HEK293 (cell line): ENCODE data around the gene CORO1C.

Experiments
- CTCF ChIA-PET: fragments of 350-600 bp; formaldehyde crosslinking; extraction: SDS; loops from one replicate; lab custom pipeline; 2021; ENCODE audit warnings: antibody characterized with exemption; lab: Yijun Ruan, JAX
- POLR2A ChIA-PET: fragments of 300-600 bp; formaldehyde crosslinking; extraction: SDS; loops from one replicate; lab custom pipeline; 2020; ENCODE audit warnings: antibody characterized with exemption, inconsistent platforms; lab: Yijun Ruan, JAX
- H3K27ac ChIP-seq: fragments of 200-500 bp; sonication (Bioruptor generic); 2 replicates; pipeline ENCODE4 v1.5.1; 2014; ENCODE audit warnings: low read depth, low read length, control low read depth, inconsistent platforms; ENCODE audit errors: extremely low read depth
- H3K36me3 ChIP-seq, 2 experiments: fragments of 200-500 bp in 1 of 2; sonication (Bioruptor generic) in 1 of 2; 1 replicate in 1 of 2; 2 replicates in 1 of 2; pipeline ENCODE4 v1.5.1; 2014 to 2017; ENCODE audit warnings: inconsistent platforms in 2 of 2, low read length in 2 of 2; ENCODE audit not compliant: control insufficient read depth in 2 of 2, insufficient read depth in 1 of 2
- H3K4me1 ChIP-seq: fragments of 200-500 bp; sonication (Bioruptor generic); 2 replicates; pipeline ENCODE4 v1.5.1; 2014; ENCODE audit warnings: mild to moderate bottlenecking, low read length, inconsistent platforms; ENCODE audit not compliant: control insufficient read depth, insufficient read depth
- H3K4me3 ChIP-seq: 2 replicates; pipeline ENCODE4 v1.5.1; 2011; ENCODE audit warnings: low read depth, mild to moderate bottlenecking, control low read depth, low read length, moderate library complexity
- H3K9me3 ChIP-seq: fragments of 200-500 bp; sonication (Bioruptor generic); 2 replicates; pipeline ENCODE4 v1.5.1; 2014; ENCODE audit warnings: low read depth, low read length, inconsistent platforms; ENCODE audit not compliant: control insufficient read depth, insufficient read depth
- AEBP2 ChIP-seq: fragments of 450-650 bp; formaldehyde crosslinking; IDR thresholded peaks from 2 replicates; pipeline ENCODE4 v1.5.1; 2016; ENCODE audit warnings: missing biosample characterization, missing genetic modification characterization, borderline replicate concordance
- EGR2 ChIP-seq: fragments of 450-650 bp; formaldehyde crosslinking; IDR thresholded peaks from 2 replicates; pipeline ENCODE4 v1.5.1; 2016; ENCODE audit warnings: low read depth, missing biosample characterization, missing genetic modification characterization
- IKZF3 ChIP-seq: fragments of 450-650 bp; IDR thresholded peaks from 2 replicates; pipeline ENCODE4 v1.5.0; 2018; ENCODE audit warnings: missing biosample characterization, mild to moderate bottlenecking, missing genetic modification characterization, moderate library complexity
- KLF9 ChIP-seq: fragments of 450-650 bp; formaldehyde crosslinking; IDR thresholded peaks from 2 replicates; pipeline ENCODE4 v1.5.1; 2016; ENCODE audit warnings: missing biosample characterization, missing genetic modification characterization, low read depth
- YY2 ChIP-seq: fragments of 450-650 bp; formaldehyde crosslinking; IDR thresholded peaks from 2 replicates; pipeline ENCODE4 v1.5.1; 2016; ENCODE audit warnings: missing biosample characterization, missing genetic modification characterization
- ZBTB48 ChIP-seq: fragments of 450-650 bp; formaldehyde crosslinking; IDR thresholded peaks from 2 replicates; pipeline ENCODE4 v1.5.1; 2016; ENCODE audit warnings: missing biosample characterization, missing genetic modification characterization
- ZFHX2 ChIP-seq: fragments of 450-650 bp; formaldehyde crosslinking; conservative IDR thresholded peaks from 2 replicates; pipeline ENCODE4 v1.5.1; 2016; ENCODE audit warnings: missing biosample characterization, missing genetic modification characterization
- ZNF221 ChIP-seq: fragments of 450-650 bp; formaldehyde crosslinking; IDR thresholded peaks from 2 replicates; pipeline ENCODE4 v1.5.1; 2017; ENCODE audit warnings: missing biosample characterization, missing genetic modification characterization, borderline replicate concordance
- ZNF530 ChIP-seq: fragments of 450-650 bp; formaldehyde crosslinking; IDR thresholded peaks from 2 replicates; pipeline ENCODE4 v1.5.1; 2016; ENCODE audit warnings: low read depth, missing biosample characterization, missing genetic modification characterization
- ZNF621 ChIP-seq: fragments of 450-650 bp; formaldehyde crosslinking; IDR thresholded peaks from 2 replicates; pipeline ENCODE4 v1.5.1; 2017; ENCODE audit warnings: missing biosample characterization, missing genetic modification characterization
- ZNF623 ChIP-seq: fragments of 450-650 bp; formaldehyde crosslinking; IDR thresholded peaks from 2 replicates; pipeline ENCODE4 v1.5.1; 2016; ENCODE audit warnings: missing biosample characterization, missing genetic modification characterization
- ZNF664 ChIP-seq: fragments of 450-650 bp; formaldehyde crosslinking; IDR thresholded peaks from 2 replicates; pipeline ENCODE4 v1.5.1; 2016; ENCODE audit warnings: missing biosample characterization, missing genetic modification characterization
- TF ChIP-seq, protein P1 (sequence below): fragments of 450-650 bp; formaldehyde crosslinking; IDR thresholded peaks from 2 replicates; pipeline ENCODE4 v1.5.1; 2016; ENCODE audit warnings: missing biosample characterization, missing genetic modification characterization

Gene CORO1C

DNA sequence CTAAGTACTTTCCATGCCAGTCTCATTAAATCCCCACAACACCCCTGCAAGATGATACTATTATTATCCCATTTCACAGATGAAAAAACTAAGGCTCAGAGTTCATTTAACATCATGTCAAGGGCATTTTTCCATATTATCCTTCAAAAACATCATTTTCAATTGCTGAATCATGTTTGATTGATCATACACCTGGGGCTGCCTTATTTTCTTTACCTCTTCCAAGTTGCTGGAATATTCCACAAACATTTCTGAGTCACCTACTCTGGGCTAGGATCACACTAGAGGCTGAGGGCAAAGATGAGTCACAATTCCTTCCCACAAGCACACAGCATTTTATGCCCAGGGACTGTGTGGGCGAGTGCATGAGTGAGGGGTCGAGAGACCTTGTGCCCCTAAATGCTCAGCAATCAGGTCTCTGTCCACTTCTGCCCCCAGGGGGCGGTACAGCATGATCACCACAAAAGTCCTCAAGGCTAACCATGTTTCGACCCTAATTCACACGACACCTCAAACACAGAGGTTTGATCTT, 119.4 kb downstream of the CORO1C start:
- no peak overlapping the region for H3K4me3 ChIP-seq
- ChIA-PET POLR2A (no interaction called here), CTCF (interaction anchor here (0.6 to 2.7 kb wide), 6 partner anchors 28 to 191 kb away, joined by 3 to 8 read pairs (median 4); no protein-coding TSS in a partner anchor)
- no peaks in the 10 kb centered on the region for H3K9me3 ChIP-seq
- no peak overlapping the region for H3K27ac ChIP-seq
- no peaks in the 10 kb centered on the region for H3K36me3 ChIP-seq
- TF ChIP-seq ZNF621 (tag by site-specific recombination) (no peak), ZBTB48 (tag by site-specific recombination) (peak; percentile 64; the same call in 1 of the 2 replicates), KLF9 (tag by site-specific recombination) (no peak), ZNF664 (tag by site-specific recombination) (0 out of 2 replicates have a peak, but pooled peaks have one; percentile 23), ZFHX2 (tag by site-specific recombination) (peak; percentile 43), EGR2 (peak; percentile 59)
- TF ChIP-seq, protein P1, sequence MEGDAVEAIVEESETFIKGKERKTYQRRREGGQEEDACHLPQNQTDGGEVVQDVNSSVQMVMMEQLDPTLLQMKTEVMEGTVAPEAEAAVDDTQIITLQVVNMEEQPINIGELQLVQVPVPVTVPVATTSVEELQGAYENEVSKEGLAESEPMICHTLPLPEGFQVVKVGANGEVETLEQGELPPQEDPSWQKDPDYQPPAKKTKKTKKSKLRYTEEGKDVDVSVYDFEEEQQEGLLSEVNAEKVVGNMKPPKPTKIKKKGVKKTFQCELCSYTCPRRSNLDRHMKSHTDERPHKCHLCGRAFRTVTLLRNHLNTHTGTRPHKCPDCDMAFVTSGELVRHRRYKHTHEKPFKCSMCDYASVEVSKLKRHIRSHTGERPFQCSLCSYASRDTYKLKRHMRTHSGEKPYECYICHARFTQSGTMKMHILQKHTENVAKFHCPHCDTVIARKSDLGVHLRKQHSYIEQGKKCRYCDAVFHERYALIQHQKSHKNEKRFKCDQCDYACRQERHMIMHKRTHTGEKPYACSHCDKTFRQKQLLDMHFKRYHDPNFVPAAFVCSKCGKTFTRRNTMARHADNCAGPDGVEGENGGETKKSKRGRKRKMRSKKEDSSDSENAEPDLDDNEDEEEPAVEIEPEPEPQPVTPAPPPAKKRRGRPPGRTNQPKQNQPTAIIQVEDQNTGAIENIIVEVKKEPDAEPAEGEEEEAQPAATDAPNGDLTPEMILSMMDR (tag by site-specific recombination) = 0 out of 2 replicates have a peak, but pooled peaks have one; percentile 9
- H3K4me1 ChIP-seq = no peaks in the 10 kb centered on the region

GRCh38 chr12:108610856-108611605, 120.3 kb downstream of the CORO1C start:
- TF ChIP-seq ZNF221 (tag by site-specific recombination) (no peak), IKZF3 (tag by site-specific recombination) (no peak)
- no peak overlapping the region for H3K27ac ChIP-seq
- no peaks in the 10 kb centered on the region for H3K4me1 ChIP-seq
- no peak overlapping the region for H3K4me3 ChIP-seq
- ChIA-PET CTCF (interaction anchor here (0.6 to 2.7 kb wide), 5 partner anchors 16 to 192 kb away, joined by 3 to 8 read pairs (median 3); no protein-coding TSS in a partner anchor), POLR2A (no interaction called here)
- no peaks in the 10 kb centered on the region for H3K36me3 ChIP-seq
- H3K9me3 ChIP-seq = no peaks in the 10 kb centered on the region

GRCh38 chr12:108610336-108610815, 120.9 kb downstream of the CORO1C start:
- H3K27ac ChIP-seq = no peak overlapping the region
- no peaks in the 10 kb centered on the region for H3K9me3 ChIP-seq
- no peaks in the 10 kb centered on the region for H3K4me1 ChIP-seq
- POLR2A ChIA-PET = no interaction called here
- H3K4me3 ChIP-seq = no peak overlapping the region
- H3K36me3 ChIP-seq = no peaks in the 10 kb centered on the region
- CTCF ChIA-PET = interaction anchor here (0.6 to 3.7 kb wide), 3 partner anchors 8 to 47 kb away, joined by 3 to 15 read pairs (median 3); no protein-coding TSS in a partner anchor
- TF ChIP-seq AEBP2 (no peak), YY2 (tag by site-specific recombination) (no peak), ZNF530 (tag by site-specific recombination) (no peak), ZNF623 (tag by site-specific recombination) (peak; percentile 87)
- TF ChIP-seq, all 188 proteins: peak for 1
